ENCODE measurements around the gene MICALL1.
"Not testable (repeated sequence)": the region's sequence is repeated elsewhere in the genome, so short reads cannot be mapped to it uniquely, and the experiment has no call there.

The MICALL1 gene

GRCh38 chr22:37961062-37961461, 55.0 kb downstream of the MICALL1 start:
- DNase-seq: no peak

- DNase-seq: no peak
Measured at GRCh38 chr22:37965940-37966664, 60.0 kb downstream of the MICALL1 start.

- no peak for DNase-seq
Measured at GRCh38 chr22:37967147-37967546, 61.0 kb downstream of the MICALL1 start.

GRCh38 chr22:37967637-37968451, 61.7 kb downstream of the MICALL1 start:
- DNase-seq: no peak

GRCh38 chr22:37968452-37969251, 62.6 kb downstream of the MICALL1 start:
- no peak for DNase-seq

- DNase-seq: no peak
Measured at GRCh38 chr22:37970864-37971263, 64.8 kb downstream of the MICALL1 start.

GRCh38 chr22:37971475-37972434, 65.7 kb downstream of the MICALL1 start:
- no peak for DNase-seq

GRCh38 chr22:37972527-37972926, 66.4 kb downstream of the MICALL1 start:
- DNase-seq: no peak

- no peak for DNase-seq
Measured at GRCh38 chr22:37973271-37974170, 67.4 kb downstream of the MICALL1 start.

- DNase-seq: no peak
Measured at GRCh38 chr22:37975153-37975552, 69.1 kb downstream of the MICALL1 start.

- DNase-seq: not testable (repeated sequence)
Measured at GRCh38 chr22:37976022-37976421, 69.9 kb downstream of the MICALL1 start.

- no peak for DNase-seq
Measured at GRCh38 chr22:37976547-37976946, 70.5 kb downstream of the MICALL1 start.

GRCh38 chr22:37979782-37980181, 73.7 kb downstream of the MICALL1 start:
- DNase-seq: no peak

GRCh38 chr22:37981282-37982011, 75.3 kb downstream of the MICALL1 start:
- no peak for DNase-seq

- no peak for DNase-seq
Measured at GRCh38 chr22:37982151-37982785, 76.2 kb downstream of the MICALL1 start.

- no peak for DNase-seq
Measured at GRCh38 chr22:37982938-37983859, 77.1 kb downstream of the MICALL1 start.

- no peak for DNase-seq
Measured at GRCh38 chr22:37983860-37984791, 78.0 kb downstream of the MICALL1 start, which contains the start of gene SOX10. Gene SOX10 (minus strand): TSS chr22:37984555. CDS start chr22:37983784, 771 bp downstream.

Data from CD4-positive, alpha-beta T cell treated with Interleukin-21 for 1 hour (primary cell).